ENCODE data around the gene ZNF493.

ZNF493 gene

DNA sequence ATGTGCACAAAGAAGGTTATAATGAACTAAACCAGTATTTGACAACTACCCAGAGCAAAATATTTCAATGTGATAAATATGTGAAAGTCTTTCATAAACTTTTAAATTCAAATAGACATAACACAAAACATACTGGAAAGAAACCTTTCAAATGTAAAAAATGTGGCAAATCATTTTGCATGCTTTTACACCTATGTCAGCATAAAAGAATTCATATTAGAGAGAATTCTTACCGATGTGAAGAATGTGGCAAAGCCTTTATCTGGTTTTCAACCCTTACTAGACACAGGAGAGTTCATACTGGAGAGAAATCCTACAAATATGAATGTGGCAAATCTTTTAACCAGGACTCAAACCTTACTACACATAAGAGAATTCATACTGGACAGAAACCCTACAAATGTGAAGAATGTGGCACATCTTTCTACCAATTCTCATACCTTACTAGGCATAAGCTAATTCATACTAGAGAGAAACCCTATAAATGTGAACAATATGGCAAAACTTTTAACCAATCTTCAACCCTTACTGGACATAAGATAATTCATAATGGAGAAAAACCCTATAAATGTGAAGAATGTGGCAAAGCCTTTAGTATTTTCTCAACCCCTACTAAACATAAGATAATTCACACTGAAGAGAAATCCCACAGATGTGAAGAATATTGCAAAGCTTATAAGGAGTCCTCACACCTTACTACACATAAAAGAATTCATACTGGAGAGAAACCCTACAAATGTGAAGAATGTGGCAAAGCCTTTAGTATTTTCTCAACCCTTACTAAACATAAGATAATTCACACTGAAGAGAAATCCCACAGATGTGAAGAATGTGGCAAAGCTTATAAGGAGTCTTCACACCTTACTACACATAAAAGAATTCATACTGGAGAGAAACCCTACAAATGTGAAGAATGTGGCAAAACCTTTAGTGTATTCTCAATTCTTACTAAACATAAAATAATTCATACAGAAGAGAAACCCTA lies 26.4 kb downstream of the ZNF493 start:
- Histone ChIP-seq H3K36me3 (ENCODE audit: insufficient read depth, low read length) (peaks cover 45% of the 10 kb centered on the region), H3K9ac (ENCODE audit: low read depth, low read length) (no peak overlapping the region), H3K4me3 (ENCODE audit: low read length) (no peak overlapping the region), H3K27ac (ENCODE audit: low read depth, low read length) (no peak overlapping the region), H3K4me1 (ENCODE audit: insufficient read depth, low read length) (no peaks in the 10 kb centered on the region), H3K9me3 (ENCODE audit: insufficient read depth, low read depth, low read length) (peaks cover 85% of the 10 kb centered on the region), H3K27me3 (ENCODE audit: insufficient read depth, low read length) (no peaks in the 10 kb centered on the region)
- WGBS, result 100% methylated on average over 1 of the region's 1 CpG

DNA sequence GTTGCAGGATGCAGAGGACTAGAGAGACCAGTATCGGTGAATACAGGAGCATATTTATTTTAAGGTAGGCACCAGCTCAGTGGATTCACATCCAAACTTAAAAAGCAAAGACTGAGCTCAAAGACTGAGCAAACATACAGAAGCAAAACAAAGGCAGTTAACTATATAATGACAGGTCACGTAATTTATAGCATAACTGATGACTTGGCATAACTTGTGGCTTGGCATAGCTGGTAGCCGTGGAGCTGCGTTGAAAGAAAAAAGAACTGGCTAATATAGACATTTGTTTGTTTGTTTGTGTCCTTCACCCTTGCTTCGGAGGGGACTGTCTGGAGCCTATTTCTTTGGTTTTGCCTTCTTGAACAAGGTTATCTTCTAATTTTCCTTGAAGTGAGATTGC lies 33.7 kb downstream of the ZNF493 start:
- Histone ChIP-seq H3K36me3 (ENCODE audit: insufficient read depth, low read length) (0 out of 2 replicates have a peak, but pooled peaks cover 3% of the 10 kb centered on the region), H3K9ac (ENCODE audit: low read depth, low read length) (no peak overlapping the region), H3K27ac (ENCODE audit: low read depth, low read length) (no peak overlapping the region), H3K4me1 (ENCODE audit: insufficient read depth, low read length) (peaks cover 4% of the 10 kb centered on the region; the same call in 1 of the 2 replicates), H3K4me3 (ENCODE audit: low read length) (no peak overlapping the region), H3K27me3 (ENCODE audit: insufficient read depth, low read length) (no peaks in the 10 kb centered on the region), H3K9me3 (ENCODE audit: insufficient read depth, low read depth, low read length) (peaks cover 18% of the 10 kb centered on the region)
- WGBS, result 96% methylated on average over 5 of the region's 5 CpGs

DNA sequence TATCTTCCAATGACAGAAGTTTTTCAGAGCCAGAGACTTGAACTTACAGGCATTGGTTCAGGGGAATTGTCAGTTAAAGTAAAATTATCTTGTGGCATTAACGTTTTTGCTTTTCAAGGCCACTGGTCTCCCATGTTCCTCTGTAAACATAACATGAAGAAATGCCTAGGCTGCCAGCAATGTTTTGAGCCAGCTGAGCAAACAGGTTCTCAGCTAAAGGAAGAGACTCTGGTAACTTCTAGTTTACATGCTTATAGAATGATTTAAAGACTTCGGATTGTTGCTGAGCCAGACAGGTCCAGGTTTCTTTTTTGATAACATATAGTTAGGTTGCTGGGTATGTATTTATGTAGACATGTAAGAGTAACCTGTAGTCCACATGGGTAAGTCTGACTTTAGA lies 35.7 kb downstream of the ZNF493 start:
- H3K9me3 ChIP-seq (ENCODE audit: insufficient read depth, low read depth, low read length), result 0 out of 2 replicates have a peak, but pooled peaks cover 4% of the 10 kb centered on the region
- 82% methylated on average over 2 of the region's 2 CpGs for WGBS

DNA sequence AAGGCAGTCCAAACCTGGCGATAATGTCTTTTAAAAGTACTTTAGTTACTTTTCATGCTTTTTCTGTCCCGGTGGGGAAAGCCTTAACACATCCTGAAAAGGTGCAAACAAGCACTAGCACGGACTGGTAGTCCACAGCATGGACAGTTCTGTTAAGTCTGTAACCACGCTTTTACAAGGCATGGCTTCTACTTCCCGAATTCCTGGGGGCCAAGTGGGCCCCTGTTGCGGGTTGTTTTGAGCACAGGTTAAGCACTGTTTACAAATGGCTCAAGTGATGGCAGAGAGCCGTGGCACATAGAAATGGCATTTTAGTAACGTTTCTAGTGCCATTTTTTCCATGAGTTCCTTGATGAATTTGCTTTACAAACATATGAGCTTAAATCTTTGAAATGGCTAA lies 37.6 kb downstream of the ZNF493 start:
- no peaks in the 10 kb centered on the region for H3K27me3 ChIP-seq (ENCODE audit: insufficient read depth, low read length)
- WGBS, result 92% methylated on average over 8 of the region's 8 CpGs
- peaks cover 4% of the 10 kb centered on the region; the same call in 1 of the 2 replicates for H3K4me1 ChIP-seq (ENCODE audit: insufficient read depth, low read length)
- no peaks in the 10 kb centered on the region for H3K36me3 ChIP-seq (ENCODE audit: insufficient read depth, low read length)
- no peaks in the 10 kb centered on the region for H3K9me3 ChIP-seq (ENCODE audit: insufficient read depth, low read depth, low read length)
- no peak overlapping the region for H3K27ac ChIP-seq (ENCODE audit: low read depth, low read length)
- no peak overlapping the region for H3K9ac ChIP-seq (ENCODE audit: low read depth, low read length)
- no peak overlapping the region for H3K4me3 ChIP-seq (ENCODE audit: low read length)

More for the DNA sequence above, 35.7 kb downstream of the ZNF493 start:
- no peaks in the 10 kb centered on the region for H3K36me3 ChIP-seq (ENCODE audit: insufficient read depth, low read length)
- no peak overlapping the region for H3K9ac ChIP-seq (ENCODE audit: low read depth, low read length)
- H3K4me1 ChIP-seq (ENCODE audit: insufficient read depth, low read length), result peaks cover 4% of the 10 kb centered on the region; the same call in 1 of the 2 replicates
- no peak overlapping the region for H3K4me3 ChIP-seq (ENCODE audit: low read length)
- no peaks in the 10 kb centered on the region for H3K27me3 ChIP-seq (ENCODE audit: insufficient read depth, low read length)
- no peak overlapping the region for H3K27ac ChIP-seq (ENCODE audit: low read depth, low read length)

DNA sequence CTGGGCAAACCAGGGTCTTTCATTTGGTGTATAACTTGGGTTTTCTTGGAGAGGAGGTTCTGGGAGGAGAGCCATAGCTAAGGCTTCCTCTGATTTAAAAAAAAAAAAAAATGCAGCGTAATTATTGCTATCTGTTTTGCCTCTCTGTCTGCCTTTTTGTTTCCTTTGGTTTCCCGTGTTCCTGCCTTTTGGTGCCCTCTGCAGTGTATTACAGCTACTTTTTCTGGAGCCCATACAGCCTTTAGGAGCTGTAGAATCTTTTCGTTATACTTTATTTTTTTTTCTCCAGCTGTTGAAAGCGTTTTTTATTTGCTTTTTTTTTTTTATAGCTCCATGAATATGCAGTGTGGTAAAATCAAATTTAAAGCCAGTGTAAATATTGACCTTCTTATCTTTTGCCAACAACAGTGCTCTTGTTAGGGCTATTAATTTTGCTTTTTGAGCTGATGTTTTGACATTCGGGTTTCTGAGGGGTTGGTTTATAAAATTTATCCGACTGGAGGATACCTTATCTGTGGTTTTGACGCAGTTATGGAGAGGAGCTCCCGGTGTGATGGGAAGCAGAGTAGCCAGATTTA lies 38.1 kb downstream of the ZNF493 start:
- no peaks in the 10 kb centered on the region for H3K36me3 ChIP-seq (ENCODE audit: insufficient read depth, low read length)
- H3K27me3 ChIP-seq (ENCODE audit: insufficient read depth, low read length), result no peaks in the 10 kb centered on the region
- 91% methylated on average over 7 of the region's 8 CpGs for whole genome bisulfite sequencing
- H3K9ac ChIP-seq (ENCODE audit: low read depth, low read length), result no peak overlapping the region
- peaks cover 4% of the 10 kb centered on the region; the same call in 1 of the 2 replicates for H3K4me1 ChIP-seq (ENCODE audit: insufficient read depth, low read length)
- no peak overlapping the region for H3K4me3 ChIP-seq (ENCODE audit: low read length)
- H3K9me3 ChIP-seq (ENCODE audit: insufficient read depth, low read depth, low read length), result no peaks in the 10 kb centered on the region
- H3K27ac ChIP-seq (ENCODE audit: low read depth, low read length), result no peak overlapping the region

DNA sequence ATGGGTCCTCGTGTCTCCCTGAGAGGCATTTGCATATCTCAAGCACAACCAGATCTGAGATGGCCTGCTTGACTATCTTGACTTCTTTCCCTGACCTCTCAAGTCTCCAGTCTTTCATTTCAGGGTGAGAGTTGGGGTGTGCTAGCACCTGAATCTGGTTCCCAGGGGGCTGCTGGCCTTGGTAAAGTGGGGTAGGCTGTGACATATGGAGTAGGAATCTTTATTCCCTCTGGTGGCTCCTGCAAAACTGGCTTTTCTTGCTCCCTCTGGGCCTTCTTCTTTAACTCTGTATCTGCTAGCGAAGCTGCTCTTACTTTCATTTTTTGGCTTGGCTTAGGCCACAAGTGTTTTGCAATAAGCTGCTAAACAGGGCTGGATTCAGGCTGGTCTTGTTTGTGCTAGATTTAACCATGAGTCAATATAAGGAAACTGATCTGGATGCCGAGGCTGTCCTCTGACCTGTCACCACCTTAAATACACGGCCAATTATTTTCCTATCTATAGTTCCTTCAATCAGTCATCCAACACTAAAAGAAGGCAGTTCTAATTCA lies 42.3 kb downstream of the ZNF493 start:
- H3K27me3 ChIP-seq (ENCODE audit: insufficient read depth, low read length), result no peaks in the 10 kb centered on the region
- no peak overlapping the region for H3K4me3 ChIP-seq (ENCODE audit: low read length)
- H3K9me3 ChIP-seq (ENCODE audit: insufficient read depth, low read depth, low read length), result peaks cover 6% of the 10 kb centered on the region
- H3K9ac ChIP-seq (ENCODE audit: low read depth, low read length), result no peak overlapping the region
- no peak overlapping the region for H3K27ac ChIP-seq (ENCODE audit: low read depth, low read length)
- peaks cover 18% of the 10 kb centered on the region for H3K4me1 ChIP-seq (ENCODE audit: insufficient read depth, low read length)
- H3K36me3 ChIP-seq (ENCODE audit: insufficient read depth, low read length), result peaks cover 2% of the 10 kb centered on the region
- WGBS, result 94% methylated on average over 4 of the region's 4 CpGs

DNA sequence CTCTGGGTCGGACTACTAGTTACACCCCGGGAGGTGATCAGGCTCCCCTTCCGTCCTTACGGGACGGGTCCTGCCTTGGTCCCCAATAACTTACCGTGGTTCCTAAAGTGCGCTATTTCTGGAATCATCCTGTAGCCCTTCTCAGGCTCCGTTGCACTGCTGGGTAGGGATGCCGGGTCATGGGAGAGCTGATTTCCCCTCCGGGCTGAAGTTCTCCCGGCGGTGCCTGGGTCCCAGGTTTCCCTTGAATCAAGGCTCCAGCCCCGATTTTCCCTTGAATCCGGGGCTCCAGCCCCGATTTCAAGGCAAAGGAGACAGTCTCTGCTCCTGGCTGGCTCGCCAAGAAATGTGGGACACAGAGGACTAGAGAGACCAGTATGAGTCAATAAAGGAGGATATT lies 43.4 kb downstream of the ZNF493 start:
- 94% methylated on average over 16 of the region's 16 CpGs for WGBS
- H3K27ac ChIP-seq (ENCODE audit: low read depth, low read length), result no peak overlapping the region

DNA sequence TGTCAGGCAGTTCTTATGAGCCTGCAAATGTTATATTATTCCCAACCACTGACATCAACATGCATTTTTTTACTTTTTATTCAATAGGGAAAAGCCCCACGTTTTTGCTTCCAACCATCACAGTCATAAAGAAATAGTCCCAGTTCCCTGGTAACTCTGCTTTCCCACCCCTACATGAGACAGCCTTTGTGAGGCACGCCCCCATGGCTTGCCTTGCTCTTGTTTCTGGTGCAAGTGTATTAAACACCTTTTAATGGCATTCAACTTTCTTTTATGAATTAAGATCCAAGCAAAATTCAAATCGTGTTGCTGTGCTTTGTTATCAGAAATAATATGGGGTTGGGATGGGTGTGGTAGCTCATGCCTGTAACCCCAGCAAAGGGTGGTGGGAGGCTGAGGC lies 54.3 kb downstream of the ZNF493 start:
- Histone ChIP-seq H3K4me1 (ENCODE audit: insufficient read depth, low read length) (no peaks in the 10 kb centered on the region), H3K4me3 (ENCODE audit: low read length) (no peak overlapping the region), H3K9me3 (ENCODE audit: insufficient read depth, low read depth, low read length) (peaks cover 73% of the 10 kb centered on the region), H3K9ac (ENCODE audit: low read depth, low read length) (no peak overlapping the region), H3K27me3 (ENCODE audit: insufficient read depth, low read length) (no peaks in the 10 kb centered on the region), H3K27ac (ENCODE audit: low read depth, low read length) (no peak overlapping the region), H3K36me3 (ENCODE audit: insufficient read depth, low read length) (peaks cover 90% of the 10 kb centered on the region)
- WGBS, result 73% methylated on average over 3 of the region's 3 CpGs

More for the DNA sequence above, 43.4 kb downstream of the ZNF493 start:
- Histone ChIP-seq H3K9ac (ENCODE audit: low read depth, low read length) (no peak overlapping the region), H3K36me3 (ENCODE audit: insufficient read depth, low read length) (peaks cover 12% of the 10 kb centered on the region), H3K27me3 (ENCODE audit: insufficient read depth, low read length) (no peaks in the 10 kb centered on the region), H3K4me1 (ENCODE audit: insufficient read depth, low read length) (peaks cover 15% of the 10 kb centered on the region), H3K4me3 (ENCODE audit: low read length) (no peak overlapping the region), H3K9me3 (ENCODE audit: insufficient read depth, low read depth, low read length) (peaks cover 17% of the 10 kb centered on the region)

DNA sequence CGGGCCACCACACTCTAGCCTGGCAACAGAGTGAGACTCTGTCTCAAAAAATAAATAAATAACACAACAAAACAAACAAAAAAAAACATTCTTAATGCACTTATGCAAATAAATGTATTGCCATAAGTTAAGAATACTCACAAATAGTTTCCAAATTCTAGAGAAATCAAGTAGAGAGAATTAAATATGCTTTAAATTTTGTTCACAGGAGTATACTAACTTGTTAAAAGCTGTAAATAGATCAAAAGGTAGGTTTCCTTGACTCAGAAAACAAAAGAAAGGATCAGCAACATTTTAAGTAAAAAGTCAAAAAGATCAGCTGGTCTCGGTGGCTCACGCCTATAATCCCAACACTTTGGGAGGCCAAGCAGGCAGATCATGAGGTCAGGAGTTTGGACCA lies 58.0 kb downstream of the ZNF493 start:
- Histone ChIP-seq H3K9me3 (ENCODE audit: insufficient read depth, low read depth, low read length) (peaks cover 60% of the 10 kb centered on the region), H3K27me3 (ENCODE audit: insufficient read depth, low read length) (no peaks in the 10 kb centered on the region), H3K27ac (ENCODE audit: low read depth, low read length) (no peak overlapping the region), H3K4me1 (ENCODE audit: insufficient read depth, low read length) (no peaks in the 10 kb centered on the region), H3K36me3 (ENCODE audit: insufficient read depth, low read length) (peaks cover 82% of the 10 kb centered on the region), H3K9ac (ENCODE audit: low read depth, low read length) (no peak overlapping the region), H3K4me3 (ENCODE audit: low read length) (no peak overlapping the region)
- 96% methylated on average over 3 of the region's 3 CpGs for WGBS

DNA sequence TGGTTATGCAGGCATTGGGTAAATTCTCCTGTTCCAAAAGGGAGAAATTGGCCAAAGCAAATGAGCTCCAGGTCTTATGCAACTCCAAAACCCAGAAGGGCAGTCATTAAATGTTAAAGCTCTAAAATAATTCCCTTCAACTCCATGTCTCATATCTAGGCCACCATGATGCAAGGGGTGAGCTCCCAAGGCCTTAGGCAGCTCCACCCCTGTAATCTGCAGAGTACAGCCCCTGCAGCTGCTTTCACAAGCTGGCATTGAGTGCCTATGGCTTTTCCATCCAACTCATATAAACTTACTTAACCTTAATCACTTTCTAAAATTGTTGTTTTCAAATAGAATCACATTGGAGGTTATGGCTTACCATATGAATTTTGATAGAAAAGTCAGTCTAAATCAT lies 63.8 kb downstream of the ZNF493 start:
- Histone ChIP-seq H3K36me3 (ENCODE audit: insufficient read depth, low read length) (peaks cover 46% of the 10 kb centered on the region), H3K4me1 (ENCODE audit: insufficient read depth, low read length) (no peaks in the 10 kb centered on the region), H3K27me3 (ENCODE audit: insufficient read depth, low read length) (no peaks in the 10 kb centered on the region), H3K27ac (ENCODE audit: low read depth, low read length) (no peak overlapping the region), H3K9me3 (ENCODE audit: insufficient read depth, low read depth, low read length) (peaks cover 24% of the 10 kb centered on the region), H3K9ac (ENCODE audit: low read depth, low read length) (no peak overlapping the region), H3K4me3 (ENCODE audit: low read length) (no peak overlapping the region)

DNA sequence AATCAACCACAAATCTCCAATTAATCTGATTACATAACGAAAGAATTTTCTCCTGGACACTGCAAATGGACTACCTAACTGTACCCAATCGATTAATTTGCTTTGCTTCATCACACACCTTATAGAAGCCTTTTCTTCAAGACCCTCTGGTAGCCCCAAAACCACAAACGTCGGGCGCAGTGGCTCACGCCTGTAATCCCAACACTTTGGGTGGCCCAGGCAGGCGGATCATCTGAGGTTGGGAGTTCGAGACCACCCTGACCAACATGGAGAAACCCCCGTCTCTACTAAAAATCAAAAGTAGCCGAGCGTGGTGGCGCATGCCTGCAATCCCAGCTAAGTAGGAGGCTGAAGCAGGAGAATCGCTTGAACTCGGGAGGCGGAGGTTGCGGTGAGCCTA lies 65.6 kb downstream of the ZNF493 start:
- no peak overlapping the region for H3K27ac ChIP-seq (ENCODE audit: low read depth, low read length)
- H3K36me3 ChIP-seq (ENCODE audit: insufficient read depth, low read length), result peaks cover 29% of the 10 kb centered on the region
- peak overlapping the region; percentile 97 for H3K4me3 ChIP-seq (ENCODE audit: low read length)
- WGBS, result 94% methylated on average over 16 of the region's 16 CpGs
- peaks cover 8% of the 10 kb centered on the region; the same call in 1 of the 2 replicates for H3K9me3 ChIP-seq (ENCODE audit: insufficient read depth, low read depth, low read length)
- no peaks in the 10 kb centered on the region for H3K27me3 ChIP-seq (ENCODE audit: insufficient read depth, low read length)
- no peaks in the 10 kb centered on the region for H3K4me1 ChIP-seq (ENCODE audit: insufficient read depth, low read length)
- 0 out of 2 replicates have a peak overlapping the region, but pooled peaks have one; percentile 98 for H3K9ac ChIP-seq (ENCODE audit: low read depth, low read length)
